Activated T-helper 17 cell treated with anti-CD3 and anti-CD28 coated beads, Interleukin-2, amount 50 U/mL, for 72 hours (primary cell): ENCODE measurements around the gene DGKG. TPM values are rescaled to one million over a fixed set of nuclear protein-coding genes. Genes with fewer than 3 reads are reported as not detected.

ENCODE experiments used
- ATAC-seq: fragments of 150-1000 bp; cut with Tn5 transposase; replicated peaks from 2 replicates; pipeline ENCODE4 v1.10.0; 2021; ENCODE audit warnings: mild to moderate bottlenecking, moderate library complexity
- H3K27ac Mint-ChIP-seq: one replicate; pipeline ENCODE4 v1.8.0; 2022; ENCODE audit warnings: mixed read lengths
- H3K27me3 Mint-ChIP-seq: one replicate; pipeline ENCODE4 v1.8.0; 2022; ENCODE audit warnings: mixed read lengths
- H3K36me3 Mint-ChIP-seq: one replicate; pipeline ENCODE4 v1.8.0; 2022; ENCODE audit warnings: low read depth, mild to moderate bottlenecking, mixed read lengths
- H3K4me1 Mint-ChIP-seq: one replicate; pipeline ENCODE4 v1.8.0; 2022; ENCODE audit warnings: mixed read lengths
- H3K4me3 Mint-ChIP-seq: one replicate; pipeline ENCODE4 v1.8.0; 2022; ENCODE audit warnings: mild to moderate bottlenecking, mixed read lengths
- H3K9me3 Mint-ChIP-seq: one replicate; pipeline ENCODE4 v1.8.0; 2022; ENCODE audit warnings: mixed read lengths
- total RNA-seq, 2 donors: library from RNA; stranded (reverse); gene quantifications; one replicate each; pipeline ENCODE4 v1.2.3, GENCODE V29; 2022

The DGKG gene
- total RNA-seq, 2 donors from 2014 or later = 0.37 to 1.1 TPM

- Mint-ChIP-seq H3K36me3 (no peaks in the 10 kb centered on the region), H3K9me3 (no peaks in the 10 kb centered on the region), H3K4me1 (no peaks in the 10 kb centered on the region), H3K27me3 (peaks cover 27% of the 10 kb centered on the region), H3K4me3 (no peak overlapping the region), H3K27ac (no peak overlapping the region)
- ATAC-seq = no peak
Measured at GRCh38 chr3:186193534-186194450, 168.2 kb downstream of the DGKG start.

DNA sequence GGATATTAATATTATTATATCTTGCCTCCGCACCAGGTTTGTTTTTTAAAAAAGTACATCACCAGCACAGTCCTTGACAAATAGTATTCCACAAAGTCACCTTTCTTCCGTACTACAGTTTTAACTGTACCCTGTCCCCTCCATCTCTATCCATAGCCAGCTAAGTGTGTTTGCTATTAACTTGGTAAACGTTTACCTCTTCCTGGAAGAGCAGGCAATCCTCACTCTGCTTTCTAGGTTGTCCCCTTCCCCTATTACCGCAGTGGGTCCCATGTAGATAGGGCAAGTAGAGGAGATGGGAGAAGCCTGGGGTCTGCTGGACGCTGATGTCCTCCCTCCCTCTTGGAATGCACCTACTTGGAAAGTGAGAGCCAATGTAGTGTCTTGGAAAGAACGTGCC, 169.2 kb downstream of the DGKG start:
- H3K27me3 Mint-ChIP-seq = peaks cover 27% of the 10 kb centered on the region
- ATAC-seq = no peak
- H3K4me3 Mint-ChIP-seq = no peak overlapping the region
- H3K9me3 Mint-ChIP-seq = no peaks in the 10 kb centered on the region
- H3K27ac Mint-ChIP-seq = no peak overlapping the region
- no peaks in the 10 kb centered on the region for H3K4me1 Mint-ChIP-seq
- no peaks in the 10 kb centered on the region for H3K36me3 Mint-ChIP-seq

- Mint-ChIP-seq H3K4me1 (peaks cover 10% of the 10 kb centered on the region), H3K36me3 (no peaks in the 10 kb centered on the region), H3K27me3 (peaks cover 20% of the 10 kb centered on the region), H3K4me3 (no peak overlapping the region), H3K9me3 (no peaks in the 10 kb centered on the region), H3K27ac (no peak overlapping the region)
- no peak for ATAC-seq
Measured at GRCh38 chr3:186189492-186189891, 172.5 kb downstream of the DGKG start.

DNA sequence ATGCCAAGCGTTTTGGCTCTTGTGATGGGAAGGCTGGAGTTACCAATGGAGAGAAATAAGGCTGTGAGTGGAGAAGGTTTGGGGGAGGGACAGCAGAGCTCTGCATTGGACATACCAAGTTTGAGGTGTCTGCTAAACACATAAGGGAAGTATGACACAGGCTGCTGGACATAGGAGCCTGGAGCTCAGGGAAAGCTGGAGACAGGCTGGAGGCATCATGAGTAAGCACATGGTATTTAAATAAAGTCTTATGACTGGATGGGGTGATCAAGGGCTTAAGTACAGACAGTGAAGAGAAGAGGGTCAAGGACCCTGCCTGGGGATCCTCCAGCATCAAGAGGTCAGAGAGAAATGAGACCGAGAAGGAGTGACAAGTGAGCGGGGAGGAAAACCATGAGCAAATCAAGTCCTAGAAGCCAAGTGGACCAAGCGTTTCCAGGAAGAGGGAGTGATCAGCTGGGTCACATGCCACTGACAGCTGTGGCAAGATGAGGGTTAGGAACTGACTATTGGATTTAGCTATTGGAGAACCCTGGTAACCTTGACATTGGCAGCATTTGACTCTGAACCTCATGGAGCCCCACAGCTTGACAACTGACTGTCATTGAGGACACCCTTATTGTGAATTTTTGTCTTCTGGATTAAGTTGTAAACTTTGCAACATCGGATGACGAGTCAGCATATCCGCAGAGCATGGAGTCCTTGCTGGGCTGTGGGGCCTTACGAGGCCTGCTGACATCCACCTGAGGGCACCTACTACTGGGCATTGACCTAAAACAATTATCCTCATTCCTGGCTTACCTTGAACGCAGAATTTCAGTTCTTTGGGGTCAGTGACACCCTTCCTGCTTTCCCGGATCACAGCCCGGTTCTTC, 174.4 kb downstream of the DGKG start:
- no peak overlapping the region for H3K27ac Mint-ChIP-seq
- peaks cover 13% of the 10 kb centered on the region for H3K27me3 Mint-ChIP-seq
- no peaks in the 10 kb centered on the region for H3K9me3 Mint-ChIP-seq
- no peak for ATAC-seq
- H3K36me3 Mint-ChIP-seq = no peaks in the 10 kb centered on the region
- H3K4me3 Mint-ChIP-seq = no peak overlapping the region
- peaks cover 10% of the 10 kb centered on the region for H3K4me1 Mint-ChIP-seq

- H3K36me3 Mint-ChIP-seq = no peaks in the 10 kb centered on the region
- no peaks in the 10 kb centered on the region for H3K9me3 Mint-ChIP-seq
- H3K27me3 Mint-ChIP-seq = peaks cover 3% of the 10 kb centered on the region
- peak; percentile 70 for ATAC-seq
- peaks cover 10% of the 10 kb centered on the region for H3K4me1 Mint-ChIP-seq
- peak overlapping the region; percentile 3 for H3K4me3 Mint-ChIP-seq
- no peak overlapping the region for H3K27ac Mint-ChIP-seq
Measured at GRCh38 chr3:186185194-186185787, 176.7 kb downstream of the DGKG start.

DNA sequence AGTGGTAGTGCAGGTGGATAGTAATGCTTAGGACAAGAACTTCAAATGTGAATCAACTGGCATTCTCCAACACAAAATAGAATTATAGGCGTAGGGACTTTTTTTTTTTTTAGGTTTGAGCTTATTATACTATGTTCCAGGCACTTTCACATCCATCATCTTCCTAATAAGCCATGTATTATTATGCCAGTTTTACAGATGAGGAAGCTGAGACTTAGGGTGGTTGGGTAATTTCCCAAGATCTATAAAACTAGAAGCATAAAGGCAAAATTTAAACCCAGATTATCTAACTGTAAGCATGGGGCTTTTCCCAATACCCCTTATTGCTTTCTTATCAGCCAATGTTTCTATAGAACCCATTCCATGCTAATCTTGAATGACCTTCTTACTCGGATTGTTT, 178.0 kb downstream of the DGKG start:
- Mint-ChIP-seq H3K27ac (no peak overlapping the region), H3K4me3 (no peak overlapping the region), H3K36me3 (no peaks in the 10 kb centered on the region), H3K9me3 (no peaks in the 10 kb centered on the region), H3K27me3 (no peaks in the 10 kb centered on the region), H3K4me1 (peaks cover 10% of the 10 kb centered on the region)
- no peak for ATAC-seq

GRCh38 chr3:186182850-186183249, 179.2 kb downstream of the DGKG start:
- H3K9me3 Mint-ChIP-seq = no peaks in the 10 kb centered on the region
- H3K36me3 Mint-ChIP-seq = no peaks in the 10 kb centered on the region
- no peaks in the 10 kb centered on the region for H3K27me3 Mint-ChIP-seq
- no peak for ATAC-seq
- no peak overlapping the region for H3K4me3 Mint-ChIP-seq
- no peak overlapping the region for H3K27ac Mint-ChIP-seq
- peaks cover 10% of the 10 kb centered on the region for H3K4me1 Mint-ChIP-seq

DNA sequence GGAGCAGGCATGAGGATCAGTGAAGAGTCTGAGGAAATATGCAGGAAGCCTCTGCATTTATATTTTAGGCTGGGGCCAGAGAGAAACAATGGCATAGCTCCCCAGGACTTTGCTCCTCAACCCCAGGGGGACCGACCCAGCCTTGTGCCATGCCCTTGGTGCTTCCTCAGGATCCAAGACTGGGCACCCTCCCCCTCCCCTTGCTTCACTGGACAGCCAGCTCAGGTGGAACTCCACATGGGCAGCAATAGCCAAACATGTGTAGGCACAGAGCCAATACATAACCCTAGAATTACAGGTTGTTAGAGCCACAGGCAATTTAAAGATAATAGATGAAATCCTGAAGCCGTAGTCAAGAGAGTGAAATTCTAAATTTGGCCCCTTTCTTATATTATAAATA, 180.1 kb downstream of the DGKG start:
- ATAC-seq = no peak
- Mint-ChIP-seq H3K4me1 (peaks cover 10% of the 10 kb centered on the region), H3K4me3 (no peak overlapping the region), H3K9me3 (peaks cover 3% of the 10 kb centered on the region), H3K27me3 (peaks cover 3% of the 10 kb centered on the region), H3K36me3 (no peaks in the 10 kb centered on the region), H3K27ac (no peak overlapping the region)

GRCh38 chr3:186180891-186181481, 181.0 kb downstream of the DGKG start:
- Mint-ChIP-seq H3K9me3 (peaks cover 3% of the 10 kb centered on the region), H3K27ac (no peak overlapping the region), H3K36me3 (no peaks in the 10 kb centered on the region), H3K27me3 (peaks cover 3% of the 10 kb centered on the region), H3K4me3 (no peak overlapping the region), H3K4me1 (peaks cover 10% of the 10 kb centered on the region)
- ATAC-seq = no peak

- H3K27ac Mint-ChIP-seq = no peak overlapping the region
- H3K36me3 Mint-ChIP-seq = no peaks in the 10 kb centered on the region
- peaks cover 3% of the 10 kb centered on the region for H3K9me3 Mint-ChIP-seq
- peaks cover 3% of the 10 kb centered on the region for H3K27me3 Mint-ChIP-seq
- H3K4me3 Mint-ChIP-seq = no peak overlapping the region
- peaks cover 7% of the 10 kb centered on the region for H3K4me1 Mint-ChIP-seq
- ATAC-seq = no peak
Measured at GRCh38 chr3:186180151-186180550, 181.9 kb downstream of the DGKG start.

DNA sequence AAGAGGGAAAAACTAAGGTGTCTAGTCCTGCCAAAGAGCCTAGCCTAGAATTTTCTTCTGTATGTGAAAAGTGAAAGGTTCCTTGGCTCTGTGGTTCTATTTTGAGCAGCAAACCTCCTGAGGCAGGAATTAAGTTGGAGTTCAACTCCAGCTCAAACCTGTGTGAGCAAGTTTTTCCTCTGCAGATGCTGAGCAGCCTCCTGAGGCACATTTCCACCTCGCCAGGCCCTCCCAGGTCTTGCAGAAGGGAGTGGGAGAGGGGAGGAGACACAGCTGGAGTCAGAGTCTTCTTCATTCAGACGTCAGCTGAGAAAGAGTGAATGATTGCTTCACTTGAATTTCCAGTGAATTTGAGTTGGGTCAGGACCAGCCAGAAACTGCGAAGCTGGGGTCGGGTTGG, 183.6 kb downstream of the DGKG start:
- H3K9me3 Mint-ChIP-seq = peaks cover 3% of the 10 kb centered on the region
- H3K4me3 Mint-ChIP-seq = no peak overlapping the region

GRCh38 chr3:186176373-186176990, 185.6 kb downstream of the DGKG start:
- H3K27ac Mint-ChIP-seq = no peak overlapping the region
- H3K36me3 Mint-ChIP-seq = no peaks in the 10 kb centered on the region
- H3K27me3 Mint-ChIP-seq = peaks cover 7% of the 10 kb centered on the region
- no peak for ATAC-seq
- H3K4me3 Mint-ChIP-seq = no peak overlapping the region
- peaks cover 3% of the 10 kb centered on the region for H3K9me3 Mint-ChIP-seq
- no peaks in the 10 kb centered on the region for H3K4me1 Mint-ChIP-seq

More for the DNA sequence above, 183.6 kb downstream of the DGKG start:
- ATAC-seq = no peak
- Mint-ChIP-seq H3K27me3 (peaks cover 7% of the 10 kb centered on the region), H3K36me3 (no peaks in the 10 kb centered on the region), H3K27ac (no peak overlapping the region), H3K4me1 (no peaks in the 10 kb centered on the region)

DNA sequence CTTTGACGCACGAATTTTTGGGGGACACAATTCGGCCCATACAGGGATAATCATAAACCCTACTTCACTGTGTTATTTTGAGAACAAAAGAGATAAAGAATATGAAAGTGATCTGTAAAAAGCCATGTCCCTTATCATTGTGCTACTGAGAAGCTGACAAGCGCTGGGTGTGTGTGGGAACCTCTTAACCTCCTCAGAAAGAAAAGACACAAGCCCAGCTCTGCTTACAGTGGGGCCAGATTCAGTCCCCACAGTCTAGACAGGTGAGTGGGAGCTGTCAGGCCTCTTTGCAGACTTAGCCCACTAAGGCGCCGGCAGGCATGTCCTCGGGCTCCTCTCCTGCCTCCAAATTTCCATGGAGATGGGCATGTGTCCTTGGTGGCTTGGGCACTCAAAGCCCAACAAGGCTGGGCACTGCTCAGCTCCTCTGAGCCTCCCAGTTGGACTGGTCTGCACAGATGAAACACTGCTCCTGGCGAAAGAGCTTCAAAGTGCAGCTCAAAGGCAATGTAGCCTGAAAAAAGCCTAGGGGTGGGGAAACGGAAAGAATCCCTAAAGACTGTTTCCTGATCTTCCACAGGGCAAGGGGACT, 188.7 kb downstream of the DGKG start:
- no peak for ATAC-seq
- Mint-ChIP-seq H3K9me3 (peaks cover 3% of the 10 kb centered on the region), H3K4me1 (no peaks in the 10 kb centered on the region), H3K27me3 (peaks cover 7% of the 10 kb centered on the region), H3K4me3 (no peak overlapping the region), H3K27ac (no peak overlapping the region), H3K36me3 (no peaks in the 10 kb centered on the region)
